Activated CD8-positive, alpha-beta memory T cell treated with anti-CD3 and anti-CD28 coated beads, Interleukin-2, amount 10 ng/mL, durations not matched to agents 7 days and 5 days (primary cell): ENCODE measurements around the gene COX7B. TPM values are rescaled to one million over a fixed set of nuclear protein-coding genes. Genes with fewer than 3 reads are reported as not detected.

Experiments
- ATAC-seq: fragments of 150-1000 bp; cut with Tn5 transposase; one replicate; pipeline ENCODE4 v1.10.0; 2021; ENCODE audit warnings: moderate library complexity
- CTCF ChIA-PET: fragments of 350-600 bp; sonication (Branson Sonifier 250); formaldehyde crosslinking; loops from one replicate; lab custom pipeline; 2021; ENCODE audit warnings: antibody characterized with exemption; lab: Charles Lee
- DNase-seq: peaks from one replicate; pipeline ENCODE4 v3.0.0-alpha.2; 2020
- H3K27ac Mint-ChIP-seq: one replicate; pipeline ENCODE4 v1.8.0; 2021; ENCODE audit warnings: mild to moderate bottlenecking, mixed read lengths
- H3K27me3 Mint-ChIP-seq: one replicate; pipeline ENCODE4 v1.8.0; 2021; ENCODE audit warnings: mixed read lengths
- H3K36me3 Mint-ChIP-seq: one replicate; pipeline ENCODE4 v1.8.0; 2021; ENCODE audit warnings: mild to moderate bottlenecking, mixed read lengths
- H3K4me1 Mint-ChIP-seq: one replicate; pipeline ENCODE4 v1.8.0; 2021; ENCODE audit warnings: mixed read lengths
- H3K4me3 Mint-ChIP-seq: one replicate; pipeline ENCODE4 v1.8.0; 2021; ENCODE audit warnings: mild to moderate bottlenecking, moderate library complexity, mixed read lengths
- H3K9me3 Mint-ChIP-seq: one replicate; pipeline ENCODE4 v1.8.0; 2022; ENCODE audit warnings: low read depth, mixed read lengths
- total RNA-seq, 2 experiments: library from RNA; stranded (reverse); gene quantifications; one replicate each; pipeline ENCODE4 v1.2.3, GENCODE V29; 2021

COX7B gene
- total RNA-seq, 2 experiments from 2014 or later: 256 to 279 TPM

DNA sequence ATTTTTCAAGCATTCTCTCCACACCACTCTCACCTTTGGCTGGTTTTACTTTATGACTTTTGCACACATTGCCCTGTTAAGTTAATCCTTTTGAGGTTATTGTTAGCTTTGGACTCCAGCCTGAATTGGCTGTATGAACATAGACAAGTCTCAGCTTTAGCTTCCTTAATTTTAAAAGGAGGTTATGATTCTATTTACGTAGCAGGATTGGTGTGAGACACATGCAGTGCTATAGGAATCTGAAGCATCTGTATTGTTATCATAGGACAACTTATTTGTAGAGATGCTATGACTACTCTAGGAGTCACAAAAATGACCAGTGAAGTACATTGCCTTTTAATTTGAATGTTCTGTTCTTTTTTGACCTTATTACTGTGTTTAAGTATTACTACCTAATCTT, 54.4 kb downstream of the COX7B start:
- Mint-ChIP-seq H3K36me3 (peaks cover 15% of the 10 kb centered on the region), H3K4me1 (peaks cover 27% of the 10 kb centered on the region), H3K9me3 (no peaks in the 10 kb centered on the region), H3K4me3 (no peak overlapping the region), H3K27ac (no peak overlapping the region), H3K27me3 (no peaks in the 10 kb centered on the region)
- CTCF ChIA-PET: no interaction called here
- DNase-seq (no peak), ATAC-seq (no peak)

Other genes with a start within 250 kb of the COX7B start
- gene ATRX, start 113.3 kb upstream of the COX7B start, total RNA-seq: 10 to 100 TPM; 67.4 to 78.4 TPM
- gene MAGT1, start 4.0 kb upstream of the COX7B start, total RNA-seq: 10 to 100 TPM; 40.1 to 44.4 TPM
- 10 to 100 TPM in 1 of 2 experiments, 1 to 10 TPM in 1; 10.0 to 11.9 TPM for gene ATP7A, start 11.2 kb downstream of the COX7B start, total RNA-seq
- gene PGAM4, start 70.2 kb downstream of the COX7B start, total RNA-seq: not detected
- gene PGK1, start 204.8 kb downstream of the COX7B start, total RNA-seq: 100 to 1,000 TPM; 782 to 877 TPM
- gene TAF9B, start 240.2 kb downstream of the COX7B start, total RNA-seq: 10 to 100 TPM; 10.0 to 18.5 TPM